OCI-LY7 (cell line): ENCODE data around the gene SMTN.
"Not testable (repeated sequence)": the region's sequence is repeated elsewhere in the genome, so short reads cannot be mapped to it uniquely, and the experiment has no call there.

Source experiments
- EZH2phosphoT487 ChIP-seq: fragments of 200-600 bp; sonication (generic); IDR thresholded peaks from 2 replicates; pipeline ENCODE4 v1.6.1; 2018; ENCODE audit warnings: low read depth, borderline replicate concordance, mild to moderate bottlenecking, mixed run types, antibody characterized with exemption, low read length, moderate library complexity, mixed read lengths
- TF ChIP-seq, protein P1 (sequence below): fragments of 200-600 bp; sonication (generic); conservative IDR thresholded peaks from 2 replicates; pipeline ENCODE4 v1.5.1; 2014; ENCODE audit warnings: mild to moderate bottlenecking, antibody characterized with exemption, low read length, moderate library complexity, mixed read lengths

DNA sequence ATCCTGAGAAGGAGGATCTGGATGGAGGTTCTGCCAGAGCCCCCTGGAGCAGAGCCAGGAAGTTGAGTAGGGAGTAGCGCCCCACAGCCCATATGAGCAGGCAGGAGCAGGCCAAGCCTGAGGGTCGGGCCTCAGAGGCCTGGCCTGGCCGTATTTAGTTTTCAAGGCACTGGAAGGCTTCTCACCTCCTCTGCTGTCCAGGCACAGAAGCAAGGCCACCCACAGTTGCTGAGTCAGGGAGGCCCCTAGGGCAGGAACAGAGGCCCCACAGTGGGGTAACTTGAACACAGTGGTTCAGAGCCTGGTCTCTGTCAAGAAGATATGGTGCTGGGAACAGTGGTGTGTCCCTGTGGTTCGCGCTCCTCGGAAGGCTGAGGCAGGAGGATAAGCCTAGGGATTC, 21.5 kb upstream of the SMTN start:
- TF ChIP-seq, protein P1, sequence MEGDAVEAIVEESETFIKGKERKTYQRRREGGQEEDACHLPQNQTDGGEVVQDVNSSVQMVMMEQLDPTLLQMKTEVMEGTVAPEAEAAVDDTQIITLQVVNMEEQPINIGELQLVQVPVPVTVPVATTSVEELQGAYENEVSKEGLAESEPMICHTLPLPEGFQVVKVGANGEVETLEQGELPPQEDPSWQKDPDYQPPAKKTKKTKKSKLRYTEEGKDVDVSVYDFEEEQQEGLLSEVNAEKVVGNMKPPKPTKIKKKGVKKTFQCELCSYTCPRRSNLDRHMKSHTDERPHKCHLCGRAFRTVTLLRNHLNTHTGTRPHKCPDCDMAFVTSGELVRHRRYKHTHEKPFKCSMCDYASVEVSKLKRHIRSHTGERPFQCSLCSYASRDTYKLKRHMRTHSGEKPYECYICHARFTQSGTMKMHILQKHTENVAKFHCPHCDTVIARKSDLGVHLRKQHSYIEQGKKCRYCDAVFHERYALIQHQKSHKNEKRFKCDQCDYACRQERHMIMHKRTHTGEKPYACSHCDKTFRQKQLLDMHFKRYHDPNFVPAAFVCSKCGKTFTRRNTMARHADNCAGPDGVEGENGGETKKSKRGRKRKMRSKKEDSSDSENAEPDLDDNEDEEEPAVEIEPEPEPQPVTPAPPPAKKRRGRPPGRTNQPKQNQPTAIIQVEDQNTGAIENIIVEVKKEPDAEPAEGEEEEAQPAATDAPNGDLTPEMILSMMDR: not testable (repeated sequence)
- TF ChIP-seq EZH2phosphoT487: not testable (repeated sequence)
